Measurements from ENCODE around the gene CES4A.

Gene CES4A

GRCh38 chr16:67016681-67017420, 28.5 kb downstream of the CES4A start:
- no peak for TF ChIP-seq CTCF (IDR thresholded peaks at IDR 0.05; ENCODE audit: low read depth, low read length)
- no peak overlapping the region for H3K4me3 ChIP-seq (ENCODE audit: low read depth, low read length)

- no peak for TF ChIP-seq CTCF (IDR thresholded peaks at IDR 0.05; ENCODE audit: low read depth, low read length)
- H3K4me3 ChIP-seq (ENCODE audit: low read depth, low read length): no peak overlapping the region
These were observed 29.0 kb downstream of the CES4A start for GRCh38 chr16:67017421-67017750.

- no peak overlapping the region for H3K4me3 ChIP-seq (ENCODE audit: low read depth, low read length)
- TF ChIP-seq CTCF (IDR thresholded peaks at IDR 0.05; ENCODE audit: low read depth, low read length): peak; percentile 76
These were observed 29.6 kb downstream of the CES4A start for GRCh38 chr16:67017810-67018488.

- no peak overlapping the region for H3K4me3 ChIP-seq (ENCODE audit: low read depth, low read length)
- TF ChIP-seq CTCF (IDR thresholded peaks at IDR 0.05; ENCODE audit: low read depth, low read length): no peak
These were observed 30.8 kb downstream of the CES4A start for GRCh38 chr16:67019171-67019570.

GRCh38 chr16:67021321-67021720, 32.9 kb downstream of the CES4A start:
- no peak for TF ChIP-seq CTCF (IDR thresholded peaks at IDR 0.05; ENCODE audit: low read depth, low read length)
- no peak overlapping the region for H3K4me3 ChIP-seq (ENCODE audit: low read depth, low read length)

- no peak overlapping the region for H3K4me3 ChIP-seq (ENCODE audit: low read depth, low read length)
- TF ChIP-seq CTCF (IDR thresholded peaks at IDR 0.05; ENCODE audit: low read depth, low read length): no peak
These were observed 34.3 kb downstream of the CES4A start for GRCh38 chr16:67022531-67023214.

- no peak overlapping the region for H3K4me3 ChIP-seq (ENCODE audit: low read depth, low read length)
- TF ChIP-seq CTCF (IDR thresholded peaks at IDR 0.05; ENCODE audit: low read depth, low read length): no peak
These were observed 35.3 kb downstream of the CES4A start for GRCh38 chr16:67023689-67024088.
